SW 1271 (cell line): ENCODE data around the gene NUBPL.
"Not testable (repeated sequence)": the region's sequence is repeated elsewhere in the genome, so short reads cannot be mapped to it uniquely, and the experiment has no call there.

Experiments used
- DNase-seq, 2 experiments: peaks; one replicate each; lab custom pipeline; 2025; lab: John Stamatoyannopoulos, UW

Gene NUBPL

GRCh38 chr14:31746326-31746725 lies 185.1 kb downstream of the NUBPL start:
- DNase-seq = no peak

- DNase-seq = no peak
Observed at GRCh38 chr14:31749275-31749674, 188.1 kb downstream of the NUBPL start.

DNA sequence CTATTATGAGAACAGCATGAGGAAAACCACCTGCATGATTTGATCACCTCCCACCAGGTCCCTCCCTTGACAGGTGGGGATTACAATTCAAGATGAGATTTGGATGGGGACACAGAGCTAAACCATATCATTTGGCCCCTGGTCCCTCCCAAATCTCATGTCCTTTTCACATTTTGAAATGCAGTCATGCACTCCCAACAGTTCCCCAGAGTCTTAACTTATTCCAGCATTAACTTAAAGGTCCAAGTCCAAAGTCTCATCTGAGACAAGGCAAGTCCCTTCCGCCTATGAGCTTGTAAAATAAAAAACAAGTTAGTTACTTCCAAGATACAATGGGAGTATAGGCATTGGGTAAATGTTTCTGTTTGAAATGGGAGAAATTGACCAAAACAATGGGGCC lies 189.8 kb downstream of the NUBPL start:
- DNase-seq = not testable (repeated sequence)

DNA sequence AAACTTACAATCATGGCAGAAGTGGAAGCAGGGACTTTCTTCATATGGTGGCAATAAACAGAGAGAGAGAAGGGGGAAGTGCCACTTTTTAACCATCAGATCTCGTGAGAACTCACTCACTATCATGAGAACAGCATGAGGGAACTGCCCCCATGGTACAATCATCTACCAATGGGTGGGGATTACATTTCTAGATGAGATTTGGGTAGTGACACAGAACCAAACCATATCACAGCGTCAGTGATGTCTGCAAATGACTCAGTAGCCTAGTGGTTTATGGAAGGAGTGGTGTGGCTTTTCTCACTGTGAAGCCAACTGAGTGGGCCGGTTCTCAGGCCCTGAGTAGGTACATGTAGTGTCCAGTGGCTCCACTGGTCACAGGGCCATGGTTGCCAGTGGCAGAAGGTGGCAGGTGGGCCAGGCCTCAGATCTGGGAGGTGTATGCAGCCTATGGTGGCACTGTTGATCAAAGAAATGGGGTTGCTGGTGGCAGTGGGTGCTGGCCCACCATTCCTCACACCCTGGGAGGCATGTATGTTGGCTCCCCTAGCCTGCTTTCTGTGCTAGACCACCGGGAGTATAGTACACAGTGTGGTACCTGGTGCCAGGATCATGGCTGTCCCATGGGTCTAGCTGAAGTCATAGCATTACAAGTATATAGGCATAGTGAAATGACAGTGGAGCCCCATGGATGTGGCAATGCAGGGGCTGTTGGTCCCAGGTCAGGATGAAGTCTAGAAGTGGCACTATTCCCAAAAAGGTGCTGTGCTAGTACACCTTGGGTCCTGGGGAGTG lies 191.9 kb downstream of the NUBPL start:
- no peak for DNase-seq

DNA sequence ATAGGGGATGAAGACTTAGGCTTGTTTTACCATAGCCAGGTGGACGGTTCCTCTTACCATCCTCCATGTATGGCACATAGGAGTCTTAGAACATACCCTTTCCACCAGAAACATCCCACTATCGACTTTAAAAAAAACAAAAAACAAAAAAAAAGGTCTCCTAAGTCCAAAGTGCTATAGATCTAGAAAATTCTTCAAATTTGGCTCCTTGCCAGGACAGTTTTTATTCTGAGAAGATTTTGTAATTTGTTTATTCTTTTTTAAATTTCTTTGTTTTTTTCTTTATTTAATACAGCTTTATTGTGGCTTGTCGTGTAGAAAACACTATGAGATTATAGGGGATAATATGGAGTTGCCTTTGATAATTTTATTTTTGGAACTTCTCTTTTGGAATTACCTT lies 197.7 kb downstream of the NUBPL start:
- no peak for DNase-seq

DNA sequence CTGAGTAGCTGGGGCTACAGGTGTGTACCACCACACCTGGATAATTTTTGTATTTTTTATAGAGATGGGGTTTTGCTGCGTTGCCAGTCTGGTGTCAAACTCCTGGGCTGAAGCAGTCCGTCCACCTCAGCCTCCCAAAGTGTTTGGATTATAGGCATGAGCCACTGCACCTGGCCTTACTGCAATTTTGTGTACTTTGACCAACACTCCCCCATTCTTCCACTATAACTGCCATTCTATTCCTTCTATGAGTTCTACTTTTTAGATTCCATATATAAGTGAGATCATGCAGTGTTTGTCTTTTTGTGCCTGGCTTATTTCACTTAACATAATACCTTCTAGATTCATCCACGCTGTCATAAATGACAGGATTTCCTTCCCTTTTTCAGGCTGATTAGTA lies 199.1 kb downstream of the NUBPL start:
- DNase-seq = no peak

GRCh38 chr14:31761325-31761724 lies 200.1 kb downstream of the NUBPL start:
- DNase-seq = no peak

GRCh38 chr14:31763041-31763440 lies 201.8 kb downstream of the NUBPL start:
- no peak for DNase-seq

DNA sequence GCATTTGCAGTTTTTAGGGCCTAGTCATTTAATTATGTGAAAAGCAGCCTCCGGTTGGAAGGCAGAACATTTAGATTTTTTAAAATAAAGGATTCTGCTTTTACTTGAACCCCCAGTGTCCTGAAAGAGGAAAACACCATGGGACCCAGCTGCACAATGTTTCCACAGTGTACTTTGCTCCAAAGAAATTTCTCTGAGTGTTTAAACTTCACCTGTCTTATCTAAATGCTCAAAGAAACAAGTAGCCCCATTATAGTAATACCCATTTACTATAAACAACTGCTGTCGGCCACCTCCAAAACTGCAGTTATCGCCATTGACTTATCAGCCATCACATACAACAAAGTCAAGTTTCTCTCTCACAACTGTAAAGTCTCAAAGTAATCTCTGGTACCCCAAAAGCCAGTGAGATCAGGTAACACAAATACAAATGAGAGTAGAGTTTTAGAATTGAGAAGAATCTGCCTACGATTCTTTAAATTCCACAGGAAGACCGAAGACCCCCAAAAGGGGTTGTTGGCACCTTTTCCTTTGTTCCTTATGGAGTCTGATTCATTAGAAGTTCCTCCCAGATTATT lies 205.2 kb downstream of the NUBPL start:
- DNase-seq = no peak

- DNase-seq = no peak
Observed at GRCh38 chr14:31768355-31768754, 207.2 kb downstream of the NUBPL start.

DNA sequence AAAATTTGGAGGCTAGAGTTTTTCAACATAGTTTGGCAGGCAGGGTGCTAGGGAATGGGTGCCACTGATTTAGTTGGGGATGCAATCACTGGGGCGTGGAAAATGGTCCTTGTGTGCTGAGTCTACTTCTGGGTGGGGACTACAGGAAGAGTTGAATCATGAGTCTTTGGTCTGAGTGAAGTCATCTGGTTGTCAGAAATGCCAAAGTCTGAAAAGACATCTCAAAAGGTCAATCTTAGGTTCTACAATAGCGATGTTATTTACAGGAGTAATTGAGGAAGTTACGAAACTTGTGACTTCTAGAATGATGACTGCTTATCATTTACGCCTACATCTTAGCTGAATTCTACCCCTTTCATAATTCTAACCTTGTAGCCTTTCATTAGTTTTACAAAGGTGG lies 209.1 kb downstream of the NUBPL start:
- DNase-seq = no peak

DNA sequence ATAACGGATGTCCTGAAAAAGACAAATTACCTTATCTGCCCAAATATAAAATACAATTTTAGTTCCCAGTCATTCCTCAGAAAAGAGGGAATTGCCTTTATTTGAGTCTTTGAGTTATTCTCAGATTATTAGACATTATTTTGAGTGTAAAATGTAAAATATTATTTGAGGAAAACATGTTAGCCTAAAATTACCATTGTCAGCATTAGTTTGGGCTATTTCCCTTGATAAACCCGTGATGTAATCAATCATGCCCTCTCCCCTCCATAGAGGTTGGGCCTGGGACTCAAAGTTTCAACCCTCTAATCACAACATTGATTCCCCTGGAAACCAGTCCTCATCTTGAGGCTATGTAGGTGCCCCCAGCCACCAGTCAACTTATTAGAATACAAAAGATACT lies 213.4 kb downstream of the NUBPL start:
- DNase-seq = no peak

DNA sequence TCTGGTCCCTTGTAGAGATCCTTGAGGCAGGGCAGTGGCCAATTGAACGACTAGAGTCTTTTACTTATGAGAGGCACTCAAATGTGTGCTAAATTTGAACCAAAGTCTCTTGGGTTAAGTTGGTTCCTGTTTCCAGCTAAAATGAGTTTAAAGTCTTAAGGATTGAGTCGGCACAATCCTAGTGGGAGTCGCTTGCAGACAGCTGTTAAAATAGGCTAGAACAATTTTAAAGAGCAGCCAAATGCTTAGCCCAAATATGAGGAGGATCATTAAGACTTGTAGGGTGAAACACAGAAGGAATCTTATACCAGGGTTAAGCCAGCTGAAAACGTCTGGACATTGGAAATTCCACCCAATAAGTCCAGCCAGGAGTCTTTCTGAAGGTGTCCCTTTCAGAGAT lies 216.1 kb downstream of the NUBPL start:
- no peak for DNase-seq

- no peak for DNase-seq
Observed at GRCh38 chr14:31781578-31781977, 220.4 kb downstream of the NUBPL start.

DNA sequence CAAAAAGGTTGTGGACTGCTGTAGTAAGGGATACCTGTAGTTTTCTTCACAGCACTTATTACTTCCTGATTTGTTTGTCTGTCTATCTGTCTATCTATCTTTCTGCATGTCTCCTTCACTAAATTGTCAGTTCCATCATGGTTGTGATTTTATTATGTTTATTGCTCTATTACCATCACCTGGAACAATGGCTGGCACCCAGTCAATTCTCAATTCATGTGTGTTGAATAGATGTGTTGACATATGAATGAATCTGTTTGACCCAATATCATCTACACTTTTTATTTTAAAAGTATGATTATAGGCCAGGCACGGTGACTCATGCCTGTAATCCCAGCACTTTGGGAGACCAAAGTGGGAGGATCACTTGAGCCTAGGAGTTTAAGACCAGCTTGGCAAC lies 224.4 kb downstream of the NUBPL start:
- no peak for DNase-seq

DNA sequence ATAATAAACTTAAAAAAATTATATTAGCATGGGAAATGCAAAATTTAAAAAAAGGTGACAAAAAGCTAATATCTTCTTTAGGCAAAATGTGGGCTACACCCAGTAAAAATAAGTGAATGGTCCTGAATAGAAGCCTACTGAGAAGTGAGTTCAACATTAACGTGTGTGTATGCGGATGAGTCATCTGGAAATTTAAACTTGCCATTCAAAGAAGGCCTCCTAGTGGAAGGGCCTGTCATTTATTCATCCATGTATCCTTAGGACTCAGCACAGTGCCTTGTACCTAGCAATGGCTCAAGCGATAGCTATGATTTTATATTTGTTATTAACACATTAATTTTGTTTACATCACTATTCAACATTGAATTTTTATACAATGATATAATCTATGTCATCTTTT lies 226.2 kb downstream of the NUBPL start:
- DNase-seq = no peak

- DNase-seq = no peak
Observed at GRCh38 chr14:31788340-31788739, 227.1 kb downstream of the NUBPL start.

DNA sequence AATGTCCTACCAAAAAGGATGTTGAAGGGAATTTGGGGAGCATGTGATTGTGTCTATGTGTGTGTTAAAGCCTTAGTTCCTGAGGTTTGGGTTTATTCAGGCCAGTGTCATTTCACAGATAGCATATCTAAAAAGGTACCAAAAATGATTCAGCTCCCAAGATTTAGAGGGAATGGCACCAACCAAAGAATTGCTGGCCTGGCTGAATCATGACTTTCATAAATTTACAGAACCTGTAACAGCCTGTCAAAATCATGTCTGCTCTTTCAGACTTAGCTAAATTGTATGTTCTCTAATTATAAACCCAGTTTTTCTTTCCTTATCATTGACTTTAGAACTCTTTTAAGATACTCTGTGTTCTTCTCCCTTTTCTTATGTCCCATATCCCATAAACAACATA lies 231.5 kb downstream of the NUBPL start:
- DNase-seq = no peak

- DNase-seq = not testable (repeated sequence)
Observed at GRCh38 chr14:31797946-31798345, 236.7 kb downstream of the NUBPL start.

GRCh38 chr14:31802838-31803237 lies 241.6 kb downstream of the NUBPL start:
- no peak for DNase-seq

GRCh38 chr14:31806249-31806648 lies 245.0 kb downstream of the NUBPL start:
- no peak for DNase-seq

GRCh38 chr14:31811693-31812628 lies 250.8 kb downstream of the NUBPL start:
- not testable (repeated sequence) for DNase-seq
